Measurements from ENCODE around the gene VWF. TPM values are rescaled to one million over a fixed set of nuclear protein-coding genes. Genes with fewer than 3 reads are reported as not detected.

Gene VWF
- total and polyA plus RNA-seq, 2 experiments from 2014 or later: 0.42 to 0.56 TPM

- no peak for TF ChIP-seq REST (IDR thresholded peaks at IDR 0.05; ENCODE audit: unreplicated experiment)
Measured at GRCh38 chr12:6045438-6045837, 79.0 kb downstream of the VWF start (continued).

- Histone ChIP-seq H3K36me3 (ENCODE audit: insufficient read depth) (no peaks in the 10 kb centered on the region), H3K79me2 (replicated peaks; ENCODE audit: insufficient read depth) (no peaks in the 10 kb centered on the region), H2AFZ (no peak overlapping the region), H3K4me1 (ENCODE audit: insufficient read depth) (no peaks in the 10 kb centered on the region), H3K27ac (ENCODE audit: low read depth) (no peak overlapping the region), H4K20me1 (replicated peaks; ENCODE audit: insufficient read depth) (no peaks in the 10 kb centered on the region), H3F3A (replicated peaks; ENCODE audit: low read depth) (no peaks in the 10 kb centered on the region), H3K27me3 (ENCODE audit: insufficient read depth) (no peaks in the 10 kb centered on the region), H3K9me2 (ENCODE audit: insufficient read depth) (no peaks in the 10 kb centered on the region), H3K4me3 (no peak overlapping the region), H3K4me2 (no peak overlapping the region)
- Mint-ChIP-seq H3K27ac (no peak overlapping the region), H3K27me3 (ENCODE audit: insufficient read depth, low read depth, poor library complexity) (peaks cover 1% of the 10 kb centered on the region), H3K36me3 (ENCODE audit: low read depth) (no peaks in the 10 kb centered on the region), H3K9me3 (no peaks in the 10 kb centered on the region), H3K4me3 (no peak overlapping the region), H3K4me1 (peaks cover 11% of the 10 kb centered on the region)
- TF ChIP-seq ZNF462 (CRISPR knock-in tag; IDR thresholded peaks at IDR 0.05) (no peak), JUNB (IDR thresholded peaks at IDR 0.05; ENCODE audit: unreplicated experiment) (no peak)
- no peak for DNase-seq (ENCODE audit: low spot score)
- ATAC-seq: no peak
Measured at GRCh38 chr12:6044082-6044481, 80.4 kb downstream of the VWF start.
